Measurements from ENCODE around the gene MYZAP.

DNA sequence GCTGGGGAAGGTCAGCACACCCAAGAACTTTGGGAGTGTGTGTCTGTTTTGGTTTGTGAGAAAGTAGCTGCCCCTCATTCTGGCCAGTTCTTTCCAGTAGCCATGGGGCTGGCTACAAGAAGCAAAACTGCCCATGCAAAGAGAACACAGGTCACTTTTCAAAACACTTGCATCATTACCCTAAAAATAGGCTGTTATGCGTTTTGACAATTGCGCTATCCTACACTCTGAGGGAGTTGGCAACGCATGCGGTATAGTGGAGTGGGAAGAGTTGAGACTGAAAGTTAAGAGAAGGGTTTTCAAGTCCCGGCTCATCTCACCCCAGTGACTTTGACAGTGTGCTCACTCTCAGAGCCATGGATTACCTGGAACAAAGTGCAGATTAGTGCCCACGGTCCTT is 41.8 kb upstream of the MYZAP start:
- TF ChIP-seq CREB1 (IDR thresholded peaks at IDR 0.05) (no peak), CREB1 (CRISPR knock-in tag; IDR thresholded peaks at IDR 0.05) (no peak), MBNL3 (CRISPR knock-in tag; conservative IDR thresholded peaks at IDR 0.05) (no peak), ZNF713 (CRISPR knock-in tag; IDR thresholded peaks at IDR 0.05) (no peak), ZNF7 (CRISPR knock-in tag; IDR thresholded peaks at IDR 0.05) (no peak), NFKBIZ (CRISPR knock-in tag; IDR thresholded peaks at IDR 0.05) (no peak), SPEN (CRISPR knock-in tag; IDR thresholded peaks at IDR 0.05; ENCODE audit: low read depth) (no peak), CAMTA2 (CRISPR knock-in tag; IDR thresholded peaks at IDR 0.05; ENCODE audit: borderline replicate concordance) (no peak)
